Suprapubic skin (tissue), 3 donors: Measurements from ENCODE around the gene PARD6G.

ENCODE experiments used
- CTCF ChIP-seq, 2 donors: fragments of 200-600 bp in 1 of 2; fragments of 450-650 bp in 1 of 2; sonication (generic) in 1 of 2; IDR thresholded peaks; one replicate each; pipeline ENCODE4 v1.5.1; 2016 to 2019; ENCODE audit warnings: antibody characterized with exemption in 2 of 2, mild to moderate bottlenecking in 1 of 2, moderate library complexity in 1 of 2
- POLR2AphosphoS5 ChIP-seq, 3 donors: sonication (generic); formaldehyde crosslinking; IDR thresholded peaks; one replicate each; pipeline ENCODE4 v1.6.1; 2017; ENCODE audit warnings: antibody characterized with exemption in 3 of 3

GRCh38 chr18:80132180-80132812 is 115.0 kb downstream of the PARD6G start:
- TF ChIP-seq POLR2AphosphoS5 (IDR thresholded peaks at IDR 0.05) (no peak), CTCF (IDR thresholded peaks at IDR 0.05) (no peak)
